Stimulated activated CD4-positive, alpha-beta T cell treated with anti-CD3 and anti-CD28 coated beads, Interleukin-15, amount 100 ng/mL, for 24 hours (primary cell): ENCODE measurements around the gene ZNF740.

Experiments
- DNase-seq: peaks from one replicate; pipeline ENCODE4 v3.0.0-alpha.2; 2020

Gene ZNF740

GRCh38 chr12:53217051-53217930 lies 36.8 kb downstream of the ZNF740 start:
- DNase-seq = peak; percentile 66

- no peak for DNase-seq
Measured at GRCh38 chr12:53217931-53218307, 37.4 kb downstream of the ZNF740 start.

GRCh38 chr12:53218551-53219291 lies 38.2 kb downstream of the ZNF740 start:
- no peak for DNase-seq

GRCh38 chr12:53219292-53219955 lies 38.9 kb downstream of the ZNF740 start:
- DNase-seq = peak; percentile 87

- peak; percentile 87 for DNase-seq
Measured at GRCh38 chr12:53219956-53220693, 39.6 kb downstream of the ZNF740 start.

- DNase-seq = peak; percentile 88
Measured at GRCh38 chr12:53220694-53221202, 40.2 kb downstream of the ZNF740 start.

GRCh38 chr12:53221203-53222080 lies 40.9 kb downstream of the ZNF740 start:
- peak; percentile 63 for DNase-seq

- no peak for DNase-seq
Measured at GRCh38 chr12:53222170-53222721, 41.7 kb downstream of the ZNF740 start.

- no peak for DNase-seq
Measured at GRCh38 chr12:53222806-53223261, 42.3 kb downstream of the ZNF740 start.

- no peak for DNase-seq
Measured at GRCh38 chr12:53223389-53224060, 43.0 kb downstream of the ZNF740 start.

GRCh38 chr12:53224061-53224896 lies 43.8 kb downstream of the ZNF740 start:
- no peak for DNase-seq

GRCh38 chr12:53224897-53225634 lies 44.5 kb downstream of the ZNF740 start:
- no peak for DNase-seq

GRCh38 chr12:53225635-53226424 lies 45.3 kb downstream of the ZNF740 start:
- DNase-seq = no peak

- no peak for DNase-seq
Measured at GRCh38 chr12:53226815-53227214, 46.3 kb downstream of the ZNF740 start.

- DNase-seq = no peak
Measured at GRCh38 chr12:53227341-53227740, 46.8 kb downstream of the ZNF740 start.

- DNase-seq = no peak
Measured at GRCh38 chr12:53227836-53228235, 47.3 kb downstream of the ZNF740 start.

GRCh38 chr12:53229454-53229853 lies 48.9 kb downstream of the ZNF740 start:
- no peak for DNase-seq
